ENCODE data around the gene SCARF2. TPM values are rescaled to one million over a fixed set of nuclear protein-coding genes. Genes with fewer than 3 reads are reported as not detected.

The SCARF2 gene
- polyA plus RNA-seq, 1 donor from 2014 or later, result 5.0 TPM

GRCh38 chr22:20456064-20456721, 18.6 kb upstream of the SCARF2 start:
- no peak overlapping the region for H3K4me2 ChIP-seq (ENCODE audit: low read length)
- no peaks in the 10 kb centered on the region for H4K20me1 ChIP-seq (ENCODE audit: insufficient read depth)
- H3K9ac ChIP-seq (ENCODE audit: low read length), result peak overlapping the region; percentile 53
- no peaks in the 10 kb centered on the region for H3K9me2 ChIP-seq (ENCODE audit: insufficient read depth, low read length)
- peak overlapping the region; percentile 45 for H3K27ac ChIP-seq (ENCODE audit: low read length)
- H3K79me2 ChIP-seq (replicated peaks; ENCODE audit: insufficient read depth, low read length), result no peaks in the 10 kb centered on the region
- H3F3A ChIP-seq (ENCODE audit: insufficient read depth, low read length, poor library complexity, severe bottlenecking), result no peaks in the 10 kb centered on the region
- peak overlapping the region; percentile 59 for H2AFZ ChIP-seq (ENCODE audit: low read depth, low read length)
- peaks cover 8% of the 10 kb centered on the region for H3K36me3 ChIP-seq (ENCODE audit: insufficient read depth, low read length)
- no peak overlapping the region for H3K4me3 ChIP-seq (ENCODE audit: low read length)
- H3K27me3 ChIP-seq (ENCODE audit: insufficient read depth, low read depth, low read length), result no peaks in the 10 kb centered on the region
- H3K9me3 ChIP-seq (ENCODE audit: low read length), result no peaks in the 10 kb centered on the region
- TF ChIP-seq TAF1 (IDR thresholded peaks at IDR 0.05; ENCODE audit: low read depth) (no peak), RAD21 (conservative IDR thresholded peaks at IDR 0.05) (peak; percentile 94), POLR2AphosphoS5 (IDR thresholded peaks at IDR 0.05) (no peak), MXI1 (conservative IDR thresholded peaks at IDR 0.05; ENCODE audit: poor library complexity, severe bottlenecking) (peak; percentile 38), SMC3 (conservative IDR thresholded peaks at IDR 0.05; ENCODE audit: poor library complexity) (peak; percentile 90), EZH2 (IDR thresholded peaks at IDR 0.05; ENCODE audit: borderline replicate concordance, insufficient read depth, low read length, poor library complexity, severe bottlenecking) (no peak), EP300 (conservative IDR thresholded peaks at IDR 0.05; ENCODE audit: poor library complexity, severe bottlenecking) (no peak)
- TF ChIP-seq, protein P1, sequence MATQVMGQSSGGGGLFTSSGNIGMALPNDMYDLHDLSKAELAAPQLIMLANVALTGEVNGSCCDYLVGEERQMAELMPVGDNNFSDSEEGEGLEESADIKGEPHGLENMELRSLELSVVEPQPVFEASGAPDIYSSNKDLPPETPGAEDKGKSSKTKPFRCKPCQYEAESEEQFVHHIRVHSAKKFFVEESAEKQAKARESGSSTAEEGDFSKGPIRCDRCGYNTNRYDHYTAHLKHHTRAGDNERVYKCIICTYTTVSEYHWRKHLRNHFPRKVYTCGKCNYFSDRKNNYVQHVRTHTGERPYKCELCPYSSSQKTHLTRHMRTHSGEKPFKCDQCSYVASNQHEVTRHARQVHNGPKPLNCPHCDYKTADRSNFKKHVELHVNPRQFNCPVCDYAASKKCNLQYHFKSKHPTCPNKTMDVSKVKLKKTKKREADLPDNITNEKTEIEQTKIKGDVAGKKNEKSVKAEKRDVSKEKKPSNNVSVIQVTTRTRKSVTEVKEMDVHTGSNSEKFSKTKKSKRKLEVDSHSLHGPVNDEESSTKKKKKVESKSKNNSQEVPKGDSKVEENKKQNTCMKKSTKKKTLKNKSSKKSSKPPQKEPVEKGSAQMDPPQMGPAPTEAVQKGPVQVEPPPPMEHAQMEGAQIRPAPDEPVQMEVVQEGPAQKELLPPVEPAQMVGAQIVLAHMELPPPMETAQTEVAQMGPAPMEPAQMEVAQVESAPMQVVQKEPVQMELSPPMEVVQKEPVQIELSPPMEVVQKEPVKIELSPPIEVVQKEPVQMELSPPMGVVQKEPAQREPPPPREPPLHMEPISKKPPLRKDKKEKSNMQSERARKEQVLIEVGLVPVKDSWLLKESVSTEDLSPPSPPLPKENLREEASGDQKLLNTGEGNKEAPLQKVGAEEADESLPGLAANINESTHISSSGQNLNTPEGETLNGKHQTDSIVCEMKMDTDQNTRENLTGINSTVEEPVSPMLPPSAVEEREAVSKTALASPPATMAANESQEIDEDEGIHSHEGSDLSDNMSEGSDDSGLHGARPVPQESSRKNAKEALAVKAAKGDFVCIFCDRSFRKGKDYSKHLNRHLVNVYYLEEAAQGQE (IDR thresholded peaks at IDR 0.05; ENCODE audit: borderline replicate concordance), result peak; percentile 30
- TF ChIP-seq, protein P2, sequence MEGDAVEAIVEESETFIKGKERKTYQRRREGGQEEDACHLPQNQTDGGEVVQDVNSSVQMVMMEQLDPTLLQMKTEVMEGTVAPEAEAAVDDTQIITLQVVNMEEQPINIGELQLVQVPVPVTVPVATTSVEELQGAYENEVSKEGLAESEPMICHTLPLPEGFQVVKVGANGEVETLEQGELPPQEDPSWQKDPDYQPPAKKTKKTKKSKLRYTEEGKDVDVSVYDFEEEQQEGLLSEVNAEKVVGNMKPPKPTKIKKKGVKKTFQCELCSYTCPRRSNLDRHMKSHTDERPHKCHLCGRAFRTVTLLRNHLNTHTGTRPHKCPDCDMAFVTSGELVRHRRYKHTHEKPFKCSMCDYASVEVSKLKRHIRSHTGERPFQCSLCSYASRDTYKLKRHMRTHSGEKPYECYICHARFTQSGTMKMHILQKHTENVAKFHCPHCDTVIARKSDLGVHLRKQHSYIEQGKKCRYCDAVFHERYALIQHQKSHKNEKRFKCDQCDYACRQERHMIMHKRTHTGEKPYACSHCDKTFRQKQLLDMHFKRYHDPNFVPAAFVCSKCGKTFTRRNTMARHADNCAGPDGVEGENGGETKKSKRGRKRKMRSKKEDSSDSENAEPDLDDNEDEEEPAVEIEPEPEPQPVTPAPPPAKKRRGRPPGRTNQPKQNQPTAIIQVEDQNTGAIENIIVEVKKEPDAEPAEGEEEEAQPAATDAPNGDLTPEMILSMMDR (IDR thresholded peaks at IDR 0.05; ENCODE audit: poor library complexity, severe bottlenecking), result peak; percentile 96

GRCh38 chr22:20455709-20456063, 18.1 kb upstream of the SCARF2 start:
- TF ChIP-seq SMC3 (conservative IDR thresholded peaks at IDR 0.05; ENCODE audit: poor library complexity) (no peak), TAF1 (IDR thresholded peaks at IDR 0.05; ENCODE audit: low read depth) (no peak), EP300 (conservative IDR thresholded peaks at IDR 0.05; ENCODE audit: poor library complexity, severe bottlenecking) (no peak), MXI1 (conservative IDR thresholded peaks at IDR 0.05; ENCODE audit: poor library complexity, severe bottlenecking) (no peak), EZH2 (IDR thresholded peaks at IDR 0.05; ENCODE audit: borderline replicate concordance, insufficient read depth, low read length, poor library complexity, severe bottlenecking) (no peak), RAD21 (conservative IDR thresholded peaks at IDR 0.05) (no peak), POLR2AphosphoS5 (IDR thresholded peaks at IDR 0.05) (no peak)
- TF ChIP-seq, protein P2 (IDR thresholded peaks at IDR 0.05; ENCODE audit: poor library complexity, severe bottlenecking), result no peak
- TF ChIP-seq, protein P1 (IDR thresholded peaks at IDR 0.05; ENCODE audit: borderline replicate concordance), result no peak
- no peak overlapping the region for H3K4me2 ChIP-seq (ENCODE audit: low read length)
- H3K9me2 ChIP-seq (ENCODE audit: insufficient read depth, low read length), result no peaks in the 10 kb centered on the region
- no peak overlapping the region for H2AFZ ChIP-seq (ENCODE audit: low read depth, low read length)
- H3K4me3 ChIP-seq (ENCODE audit: low read length), result no peak overlapping the region
- no peaks in the 10 kb centered on the region for H4K20me1 ChIP-seq (ENCODE audit: insufficient read depth)
- H3K9ac ChIP-seq (ENCODE audit: low read length), result no peak overlapping the region
- H3K27me3 ChIP-seq (ENCODE audit: insufficient read depth, low read depth, low read length), result no peaks in the 10 kb centered on the region
- no peak overlapping the region for H3K27ac ChIP-seq (ENCODE audit: low read length)
- no peaks in the 10 kb centered on the region for H3K79me2 ChIP-seq (replicated peaks; ENCODE audit: insufficient read depth, low read length)
- peaks cover 8% of the 10 kb centered on the region for H3K36me3 ChIP-seq (ENCODE audit: insufficient read depth, low read length)
- no peaks in the 10 kb centered on the region for H3F3A ChIP-seq (ENCODE audit: insufficient read depth, low read length, poor library complexity, severe bottlenecking)
- H3K9me3 ChIP-seq (ENCODE audit: low read length), result no peaks in the 10 kb centered on the region

Measured in neural cell (in vitro differentiated cells).